Mesothelial cell of epicardium (in vitro differentiated cells): ENCODE data around the gene ITM2C. TPM values are rescaled to one million over a fixed set of nuclear protein-coding genes. Genes with fewer than 3 reads are reported as not detected.

Experiments
- DNase-seq, 2 experiments: peaks; one replicate each; pipeline ENCODE4 v3.0.0; 2021; ENCODE audit warnings: low spot score in 2 of 2; ENCODE audit not compliant: unreplicated experiment in 2 of 2
- H3K27ac Mint-ChIP-seq: 2 replicates; pipeline ENCODE4 v1.8.0; 2021; ENCODE audit warnings: mixed read lengths
- H3K27me3 Mint-ChIP-seq: 2 replicates; pipeline ENCODE4 v1.8.0; 2021; ENCODE audit warnings: low read depth, mixed read lengths
- H3K36me3 Mint-ChIP-seq: 2 replicates; pipeline ENCODE4 v1.8.0; 2021; ENCODE audit warnings: mixed read lengths
- H3K4me1 Mint-ChIP-seq: 2 replicates; pipeline ENCODE4 v1.8.0; 2021; ENCODE audit warnings: mixed read lengths
- H3K4me3 Mint-ChIP-seq: 2 replicates; pipeline ENCODE4 v1.8.0; 2021; ENCODE audit warnings: mild to moderate bottlenecking, moderate library complexity, mixed read lengths
- H3K9me3 Mint-ChIP-seq: 2 replicates; pipeline ENCODE4 v1.8.0; 2021; ENCODE audit warnings: mixed read lengths
- total RNA-seq: library from RNA; stranded (reverse); gene quantifications from 3 replicates; pipeline ENCODE4 v1.2.1, GENCODE V29; 2021
- TF ChIP-seq, protein P1 (sequence below): fragments of 200-600 bp; sonication (generic); IDR thresholded peaks from one replicate; pipeline ENCODE4 v1.5.0; 2021; ENCODE audit warnings: antibody characterized with exemption; ENCODE audit not compliant: unreplicated experiment

The ITM2C gene
- total RNA-seq, 1 donor from 2014 or later: 270 TPM

DNA sequence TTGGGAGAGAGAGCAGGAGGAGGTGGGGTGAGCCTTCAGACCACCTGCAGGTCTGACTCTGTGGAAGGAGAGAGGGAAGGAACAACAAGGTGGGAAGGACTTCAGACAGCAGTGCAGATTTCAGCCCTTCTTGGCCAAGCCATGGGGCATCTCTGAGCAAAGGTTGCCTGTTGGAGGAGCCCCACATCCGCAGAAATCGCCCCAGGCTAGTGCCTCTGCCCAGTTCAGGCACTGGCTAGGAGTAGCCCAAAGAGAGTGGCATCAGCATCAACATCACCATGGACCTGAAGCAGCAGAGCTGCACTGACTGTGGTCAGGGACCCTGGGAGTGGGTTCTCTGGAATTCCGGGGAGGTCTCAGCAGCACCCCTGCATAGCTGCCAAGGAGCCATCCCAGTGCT lies 50.1 kb downstream of the ITM2C start:
- TF ChIP-seq, protein P1, sequence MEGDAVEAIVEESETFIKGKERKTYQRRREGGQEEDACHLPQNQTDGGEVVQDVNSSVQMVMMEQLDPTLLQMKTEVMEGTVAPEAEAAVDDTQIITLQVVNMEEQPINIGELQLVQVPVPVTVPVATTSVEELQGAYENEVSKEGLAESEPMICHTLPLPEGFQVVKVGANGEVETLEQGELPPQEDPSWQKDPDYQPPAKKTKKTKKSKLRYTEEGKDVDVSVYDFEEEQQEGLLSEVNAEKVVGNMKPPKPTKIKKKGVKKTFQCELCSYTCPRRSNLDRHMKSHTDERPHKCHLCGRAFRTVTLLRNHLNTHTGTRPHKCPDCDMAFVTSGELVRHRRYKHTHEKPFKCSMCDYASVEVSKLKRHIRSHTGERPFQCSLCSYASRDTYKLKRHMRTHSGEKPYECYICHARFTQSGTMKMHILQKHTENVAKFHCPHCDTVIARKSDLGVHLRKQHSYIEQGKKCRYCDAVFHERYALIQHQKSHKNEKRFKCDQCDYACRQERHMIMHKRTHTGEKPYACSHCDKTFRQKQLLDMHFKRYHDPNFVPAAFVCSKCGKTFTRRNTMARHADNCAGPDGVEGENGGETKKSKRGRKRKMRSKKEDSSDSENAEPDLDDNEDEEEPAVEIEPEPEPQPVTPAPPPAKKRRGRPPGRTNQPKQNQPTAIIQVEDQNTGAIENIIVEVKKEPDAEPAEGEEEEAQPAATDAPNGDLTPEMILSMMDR: no peak
- Mint-ChIP-seq H3K9me3 (no peaks in the 10 kb centered on the region), H3K27ac (no peak overlapping the region), H3K36me3 (no peaks in the 10 kb centered on the region), H3K4me1 (peaks cover 7% of the 10 kb centered on the region), H3K4me3 (no peak overlapping the region), H3K27me3 (peaks cover 13% of the 10 kb centered on the region)
- DNase-seq: no peak

DNA sequence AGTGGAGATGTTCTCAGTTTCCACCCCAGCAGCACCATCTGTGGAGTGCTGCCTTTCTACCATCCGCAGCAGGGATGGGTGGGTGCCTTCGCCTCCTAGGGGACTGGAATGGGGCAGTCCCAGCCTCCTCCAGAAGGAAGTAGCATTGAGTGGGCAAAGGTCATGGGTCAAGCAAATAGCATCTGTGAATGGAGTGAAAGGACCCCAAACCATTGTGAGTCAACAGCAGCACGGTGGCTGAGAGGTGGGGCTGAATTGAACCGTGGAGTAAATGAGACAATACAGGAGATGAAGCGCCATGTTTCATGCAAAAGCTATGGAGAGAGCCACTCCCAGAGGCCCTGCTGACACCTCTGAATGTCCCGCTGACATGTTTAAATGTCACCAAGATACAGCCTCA lies 50.6 kb downstream of the ITM2C start:
- peaks cover 7% of the 10 kb centered on the region for H3K4me1 Mint-ChIP-seq
- TF ChIP-seq, protein P1: no peak
- no peak overlapping the region for H3K4me3 Mint-ChIP-seq
- DNase-seq: no peak
- no peaks in the 10 kb centered on the region for H3K36me3 Mint-ChIP-seq
- no peak overlapping the region for H3K27ac Mint-ChIP-seq
- no peaks in the 10 kb centered on the region for H3K9me3 Mint-ChIP-seq
- H3K27me3 Mint-ChIP-seq: peaks cover 13% of the 10 kb centered on the region

DNA sequence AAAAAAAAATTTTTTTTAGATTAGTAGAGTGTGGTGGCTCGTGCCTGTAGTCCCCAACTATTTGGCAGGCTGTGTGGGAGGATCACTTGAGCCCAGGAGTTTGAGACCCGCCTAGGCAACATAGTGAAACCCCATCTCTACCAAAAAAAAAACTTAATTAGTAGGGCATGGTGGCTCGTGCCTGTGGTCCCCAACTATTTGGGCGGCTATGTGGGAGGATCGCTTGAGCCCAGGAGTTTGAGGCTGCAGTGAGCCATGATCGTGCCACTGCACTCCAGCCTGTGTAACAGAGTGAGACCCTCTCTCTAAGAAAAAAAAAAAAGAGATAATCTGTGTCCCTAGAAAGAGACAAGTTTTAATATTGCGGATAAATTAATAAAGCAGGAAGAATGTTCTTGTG lies 51.5 kb downstream of the ITM2C start:
- H3K4me1 Mint-ChIP-seq: peaks cover 7% of the 10 kb centered on the region
- no peaks in the 10 kb centered on the region for H3K36me3 Mint-ChIP-seq
- no peak overlapping the region for H3K27ac Mint-ChIP-seq
- no peak for DNase-seq
- TF ChIP-seq, protein P1: no peak
- no peaks in the 10 kb centered on the region for H3K9me3 Mint-ChIP-seq
- H3K4me3 Mint-ChIP-seq: no peak overlapping the region
- H3K27me3 Mint-ChIP-seq: peaks cover 13% of the 10 kb centered on the region

DNA sequence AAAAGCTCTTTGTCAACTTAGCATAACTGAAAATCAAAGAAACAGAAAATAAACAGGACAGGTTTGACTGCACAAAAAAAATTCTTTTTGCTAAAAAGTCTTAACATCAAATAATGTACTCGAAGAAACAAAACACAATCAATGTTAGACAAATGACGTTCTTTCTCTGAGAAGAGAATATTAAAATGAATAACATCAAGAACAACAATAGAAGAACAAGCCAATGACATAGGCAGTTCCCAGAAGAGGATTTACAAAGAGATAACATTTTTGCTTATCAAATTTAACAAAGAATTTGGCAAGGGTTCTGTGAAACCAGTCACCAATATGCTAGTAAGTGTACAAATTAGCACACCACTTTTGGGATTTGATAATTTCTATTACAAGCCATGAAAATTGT lies 54.5 kb downstream of the ITM2C start:
- H3K27ac Mint-ChIP-seq: no peak overlapping the region
- H3K36me3 Mint-ChIP-seq: no peaks in the 10 kb centered on the region
- peaks cover 11% of the 10 kb centered on the region for H3K27me3 Mint-ChIP-seq
- no peak for DNase-seq
- peaks cover 7% of the 10 kb centered on the region for H3K4me1 Mint-ChIP-seq
- H3K4me3 Mint-ChIP-seq: no peak overlapping the region
- H3K9me3 Mint-ChIP-seq: no peaks in the 10 kb centered on the region
- TF ChIP-seq, protein P1: no peak

DNA sequence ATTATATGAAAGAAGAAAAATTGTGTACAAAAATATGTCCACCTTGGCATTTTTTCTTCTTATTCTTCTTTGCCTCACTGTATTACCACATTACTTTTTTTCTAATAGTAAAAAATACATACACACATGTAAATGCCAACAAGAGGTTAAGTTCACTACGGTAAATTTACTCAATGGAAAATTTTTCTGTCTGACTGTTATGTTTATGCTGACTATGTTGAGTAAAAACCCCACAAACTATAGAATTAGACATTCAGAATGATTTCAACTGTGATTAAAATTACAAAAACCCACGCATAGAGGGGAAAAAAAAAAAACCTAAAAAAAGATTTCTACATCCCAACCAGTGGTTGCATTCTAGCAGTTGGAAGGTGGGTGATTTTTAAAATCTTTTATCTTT lies 54.9 kb downstream of the ITM2C start:
- DNase-seq: no peak
- no peaks in the 10 kb centered on the region for H3K36me3 Mint-ChIP-seq
- no peaks in the 10 kb centered on the region for H3K9me3 Mint-ChIP-seq
- no peak overlapping the region for H3K4me3 Mint-ChIP-seq
- peaks cover 7% of the 10 kb centered on the region for H3K4me1 Mint-ChIP-seq
- TF ChIP-seq, protein P1: no peak
- no peak overlapping the region for H3K27ac Mint-ChIP-seq
- H3K27me3 Mint-ChIP-seq: peaks cover 10% of the 10 kb centered on the region

DNA sequence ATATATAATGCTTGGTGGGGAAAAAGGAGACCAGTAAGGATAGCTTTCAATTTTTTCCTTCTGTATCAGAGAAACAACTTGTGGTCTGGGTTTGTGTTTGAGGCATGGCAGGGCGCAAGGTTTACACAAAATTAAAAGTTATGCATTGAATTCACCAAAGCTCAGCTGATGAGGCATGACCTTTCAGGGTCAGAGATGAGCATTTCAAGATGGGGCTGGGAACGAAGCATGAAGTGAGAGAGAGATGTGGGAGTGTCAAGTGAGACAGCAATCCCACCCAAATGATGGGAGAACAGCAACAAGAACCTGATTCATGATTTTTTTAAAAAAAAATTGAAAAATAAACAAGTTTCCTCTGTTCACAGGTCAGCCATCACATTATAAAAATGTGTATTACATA lies 55.4 kb downstream of the ITM2C start:
- H3K4me1 Mint-ChIP-seq: peaks cover 7% of the 10 kb centered on the region
- no peaks in the 10 kb centered on the region for H3K9me3 Mint-ChIP-seq
- no peaks in the 10 kb centered on the region for H3K36me3 Mint-ChIP-seq
- H3K4me3 Mint-ChIP-seq: no peak overlapping the region
- H3K27ac Mint-ChIP-seq: no peak overlapping the region
- DNase-seq: no peak
- TF ChIP-seq, protein P1: no peak
- H3K27me3 Mint-ChIP-seq: peaks cover 8% of the 10 kb centered on the region
